ENCODE results near the gene TOM1L1.
A peak's percentile ranks its signal among the peaks of the same experiment; 100 is the strongest.

TOM1L1 gene, protein sequence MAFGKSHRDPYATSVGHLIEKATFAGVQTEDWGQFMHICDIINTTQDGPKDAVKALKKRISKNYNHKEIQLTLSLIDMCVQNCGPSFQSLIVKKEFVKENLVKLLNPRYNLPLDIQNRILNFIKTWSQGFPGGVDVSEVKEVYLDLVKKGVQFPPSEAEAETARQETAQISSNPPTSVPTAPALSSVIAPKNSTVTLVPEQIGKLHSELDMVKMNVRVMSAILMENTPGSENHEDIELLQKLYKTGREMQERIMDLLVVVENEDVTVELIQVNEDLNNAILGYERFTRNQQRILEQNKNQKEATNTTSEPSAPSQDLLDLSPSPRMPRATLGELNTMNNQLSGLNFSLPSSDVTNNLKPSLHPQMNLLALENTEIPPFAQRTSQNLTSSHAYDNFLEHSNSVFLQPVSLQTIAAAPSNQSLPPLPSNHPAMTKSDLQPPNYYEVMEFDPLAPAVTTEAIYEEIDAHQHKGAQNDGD

DNA sequence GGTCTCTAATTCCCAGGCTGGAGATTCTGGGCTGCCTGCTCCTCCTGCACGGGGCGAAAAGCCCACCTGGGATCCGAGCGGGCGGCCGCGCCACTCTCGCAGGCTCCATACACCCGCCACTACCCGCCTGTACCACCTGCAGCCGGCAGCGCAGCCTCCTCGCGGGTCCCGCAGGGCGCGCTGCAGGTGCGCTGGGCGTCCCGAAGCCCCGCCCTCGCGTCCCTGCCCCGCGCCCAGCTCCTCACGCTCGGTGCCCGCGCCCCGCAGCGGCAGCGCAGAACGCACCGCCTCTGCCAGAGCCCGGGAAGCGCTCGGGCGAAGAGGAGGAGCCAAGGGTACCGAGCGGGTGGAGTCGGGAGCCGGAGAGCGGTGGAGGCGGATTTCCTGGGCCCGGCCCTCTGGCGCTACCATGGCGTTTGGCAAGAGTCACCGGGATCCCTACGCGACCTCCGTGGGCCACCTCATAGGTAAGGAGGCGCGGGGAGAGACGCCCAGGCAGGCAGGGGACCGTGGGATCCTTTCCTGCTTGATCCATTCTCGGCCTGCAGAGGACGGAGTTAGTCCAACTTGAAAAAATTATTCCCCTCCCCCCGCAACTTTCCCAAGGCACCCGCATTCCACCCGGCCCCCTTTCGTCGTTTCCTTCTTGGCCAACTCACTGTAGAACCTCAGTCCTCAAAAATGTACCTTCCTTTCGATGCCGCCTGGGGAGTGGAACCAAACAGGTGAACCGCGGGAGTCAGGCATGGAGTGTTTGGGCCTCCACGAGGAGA, at the start of gene TOM1L1:
TSS of gene TOM1L1 (plus strand) at position 396 of the 773 bp plus-strand sequence. CDS start at position 410, 14 bp downstream.
- DNase-seq (ENCODE audit: low read depth, low spot score), result peak; percentile 87

DNA sequence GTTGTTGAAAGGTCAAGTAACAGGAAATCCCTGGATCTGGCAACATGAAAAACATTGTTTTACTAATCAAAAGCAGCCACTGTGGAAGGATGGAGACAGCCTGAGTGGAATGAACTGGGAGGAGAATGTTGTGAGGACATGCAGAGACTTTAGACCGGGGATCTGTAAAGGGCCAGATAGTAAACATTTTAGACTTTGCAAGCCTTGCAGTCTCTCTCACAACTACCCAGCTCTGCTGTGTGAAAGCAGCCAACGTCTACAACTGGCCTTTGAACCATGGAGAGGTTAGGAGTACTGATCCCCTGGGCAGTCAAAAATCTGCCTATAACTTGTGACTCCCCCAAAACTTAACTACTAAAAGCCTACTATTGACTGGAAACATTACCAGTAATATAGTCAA, 41.5 kb upstream of the TOM1L1 start:
- DNase-seq (ENCODE audit: low read depth, low spot score), result no peak

DNA sequence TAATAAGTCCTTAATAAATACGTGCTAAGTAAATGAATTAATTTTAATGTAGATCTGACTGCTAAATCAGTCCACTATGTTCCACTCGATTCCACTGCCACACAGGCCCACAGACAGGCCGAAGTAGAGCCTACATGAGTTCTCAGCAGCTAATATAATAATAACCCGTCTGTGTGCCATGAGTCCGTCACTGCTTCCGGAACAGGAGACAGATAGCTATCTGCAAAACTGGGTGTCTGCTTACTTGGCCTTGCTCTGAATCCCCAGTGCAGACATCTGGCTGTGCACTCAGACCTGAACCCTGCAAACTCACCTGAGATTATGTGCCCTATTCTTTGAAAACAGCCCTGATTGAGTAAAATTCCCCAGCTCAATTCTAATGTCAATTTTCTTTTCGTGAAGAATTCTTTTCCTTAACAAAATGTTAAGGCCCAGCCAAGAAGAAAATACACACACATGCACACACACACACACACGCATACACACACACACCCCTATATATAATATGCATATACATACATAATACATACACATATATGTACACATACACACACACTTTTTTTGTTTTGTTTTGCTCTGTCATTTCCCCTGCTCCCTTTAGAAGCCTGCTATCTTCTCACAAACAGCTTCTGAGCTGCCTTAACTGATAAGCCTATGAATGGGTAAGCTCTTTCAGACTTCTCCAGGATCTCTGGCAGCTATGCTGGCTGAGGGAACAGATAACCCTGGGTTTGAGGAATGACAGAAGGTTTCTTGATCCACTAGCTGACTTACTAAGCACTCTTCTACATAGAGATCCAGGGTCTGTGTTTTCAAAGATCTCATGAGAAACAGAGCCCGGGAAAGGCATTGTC, 39.8 kb upstream of the TOM1L1 start:
- peak; percentile 39 for DNase-seq (ENCODE audit: low read depth, low spot score)

DNA sequence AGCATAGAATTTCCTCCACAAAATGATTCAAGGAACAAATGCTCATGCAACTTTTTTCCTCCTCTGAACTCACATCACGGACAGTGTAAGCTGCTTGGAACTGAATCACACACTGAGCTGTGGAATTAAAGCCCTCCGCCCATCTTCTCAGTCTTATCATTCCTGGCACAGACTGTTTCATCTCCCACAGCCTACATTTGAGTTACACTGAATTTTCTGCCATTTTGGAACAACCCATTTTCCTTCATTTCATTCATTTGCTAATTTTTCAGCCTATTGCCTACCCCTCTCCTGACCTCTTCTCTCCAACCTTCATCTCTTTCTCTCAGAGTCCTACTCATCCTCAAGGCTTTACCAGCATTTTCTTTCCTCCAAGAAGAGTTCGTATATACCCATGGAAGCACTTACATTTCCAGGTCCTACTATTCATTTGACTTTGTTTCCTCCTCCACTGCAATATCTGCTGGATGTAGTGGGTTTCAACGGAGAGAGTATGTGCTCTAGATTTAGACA, 39.1 kb upstream of the TOM1L1 start:
- no peak for DNase-seq (ENCODE audit: low read depth, low spot score)

DNA sequence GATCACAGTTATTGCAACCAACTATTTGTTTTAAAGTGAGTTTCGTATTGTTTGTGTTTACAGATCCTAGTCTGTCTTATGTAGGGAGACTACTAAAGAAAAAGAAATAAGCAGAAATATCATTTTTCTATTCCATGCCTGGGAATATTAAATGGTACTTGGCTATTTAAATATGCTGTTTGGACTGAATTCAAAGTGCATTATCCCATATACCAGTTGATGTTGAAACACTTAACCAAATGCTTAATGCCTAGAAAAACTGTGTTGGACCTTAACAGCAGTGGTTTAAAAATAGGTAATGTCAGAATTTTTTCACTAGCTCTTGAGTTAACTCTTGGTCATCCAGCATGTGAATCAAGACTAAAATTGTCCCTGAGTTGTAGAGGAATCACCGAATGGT, 37.5 kb upstream of the TOM1L1 start:
- no peak for DNase-seq (ENCODE audit: low read depth, low spot score)

DNA sequence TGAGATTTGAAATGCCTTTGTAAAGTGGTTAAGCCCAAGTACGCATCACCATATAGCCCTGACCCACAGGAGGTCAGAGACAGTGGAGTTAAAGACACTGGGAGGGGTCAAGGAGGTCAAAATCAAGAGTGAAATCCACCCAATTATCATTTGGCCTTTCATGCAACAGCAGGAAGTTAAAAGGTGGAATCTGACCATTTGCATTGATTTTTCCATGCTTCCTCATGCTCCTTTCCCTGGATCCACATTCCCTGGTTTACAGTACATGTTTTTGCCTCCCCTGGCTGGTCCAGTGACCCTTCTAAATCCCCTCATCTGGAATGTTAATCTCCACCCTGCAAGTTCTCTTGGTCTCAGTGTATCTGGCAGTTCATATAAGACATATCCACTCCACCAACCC, 36.6 kb upstream of the TOM1L1 start:
- DNase-seq (ENCODE audit: low read depth, low spot score), result peak; percentile 21

DNA sequence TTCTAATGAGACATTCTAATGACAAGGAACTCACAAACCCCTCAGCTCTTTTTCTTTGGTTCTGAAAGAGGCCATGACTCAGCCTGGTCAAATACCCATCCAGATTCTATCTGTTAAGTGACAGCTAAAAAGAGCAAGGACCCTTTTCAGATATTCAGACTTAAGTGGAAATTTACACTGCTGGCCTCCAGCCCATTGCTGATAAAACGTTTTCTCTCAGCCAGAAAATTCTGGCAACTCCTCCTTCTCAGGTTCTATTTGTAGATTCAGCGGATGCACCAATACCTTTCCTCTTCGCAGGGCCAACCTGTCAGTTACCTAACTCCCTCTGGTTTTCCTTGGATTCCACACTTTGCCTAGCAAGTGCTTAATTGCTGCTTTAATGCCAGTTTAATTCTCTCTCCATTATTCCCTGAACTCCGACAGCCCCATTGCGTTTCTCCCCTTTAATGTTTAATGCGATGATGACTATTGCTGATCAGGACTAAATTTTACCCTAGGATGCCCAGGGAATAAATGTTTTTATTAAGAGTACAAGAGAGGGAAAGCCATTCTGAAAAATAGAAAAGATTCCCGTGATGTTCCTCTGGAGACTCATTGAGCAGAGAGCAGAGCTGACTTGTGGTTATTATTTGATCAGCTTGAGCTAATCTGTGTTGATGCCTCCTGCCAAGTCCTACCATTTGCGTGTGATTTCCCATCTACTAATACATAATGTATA, 35.9 kb upstream of the TOM1L1 start:
- DNase-seq (ENCODE audit: low read depth, low spot score), result peak; percentile 14

DNA sequence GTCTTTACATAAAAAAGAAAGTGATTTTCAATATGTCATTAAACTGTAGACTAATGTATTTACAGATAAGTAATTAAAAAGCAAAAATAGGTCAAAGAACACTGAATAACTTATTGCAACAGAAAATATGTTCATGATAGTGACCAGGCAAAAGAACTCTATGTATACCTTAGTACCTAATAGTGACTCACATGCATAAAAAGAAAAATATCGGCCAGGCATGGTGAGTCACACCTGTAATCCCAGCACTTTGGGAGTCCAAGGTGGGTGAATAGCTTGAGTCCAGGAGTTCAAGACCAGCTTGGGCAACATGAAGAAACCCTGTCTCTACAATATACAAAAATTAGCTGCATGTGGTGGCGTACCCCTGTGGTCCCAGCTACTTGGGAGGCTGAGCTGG, 33.0 kb upstream of the TOM1L1 start:
- DNase-seq (ENCODE audit: low read depth, low spot score), result no peak

DNA sequence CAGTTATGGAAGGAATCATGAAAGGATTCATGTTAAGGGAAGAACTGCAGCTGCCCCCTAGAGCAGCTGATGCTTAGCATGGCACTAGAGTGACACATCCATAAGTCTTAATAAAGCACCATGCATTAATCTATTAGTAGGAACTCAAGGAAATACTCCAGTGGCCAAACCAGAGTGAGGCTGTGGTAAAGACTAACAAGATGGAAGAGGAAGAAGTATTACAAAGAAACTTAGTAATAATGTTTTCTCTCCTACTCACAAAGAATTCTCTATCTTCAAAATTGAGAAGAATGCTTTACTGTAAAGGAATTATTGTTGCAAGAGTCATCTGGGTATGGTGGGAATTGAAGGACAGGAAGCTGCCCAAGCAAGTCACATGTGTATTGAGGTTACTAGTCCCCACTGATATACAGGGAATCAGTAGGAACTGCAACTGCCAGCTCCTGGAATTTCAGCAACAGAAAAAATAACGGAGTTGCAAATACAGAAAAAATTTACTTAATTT, 29.9 kb upstream of the TOM1L1 start:
- no peak for DNase-seq (ENCODE audit: low read depth, low spot score)

DNA sequence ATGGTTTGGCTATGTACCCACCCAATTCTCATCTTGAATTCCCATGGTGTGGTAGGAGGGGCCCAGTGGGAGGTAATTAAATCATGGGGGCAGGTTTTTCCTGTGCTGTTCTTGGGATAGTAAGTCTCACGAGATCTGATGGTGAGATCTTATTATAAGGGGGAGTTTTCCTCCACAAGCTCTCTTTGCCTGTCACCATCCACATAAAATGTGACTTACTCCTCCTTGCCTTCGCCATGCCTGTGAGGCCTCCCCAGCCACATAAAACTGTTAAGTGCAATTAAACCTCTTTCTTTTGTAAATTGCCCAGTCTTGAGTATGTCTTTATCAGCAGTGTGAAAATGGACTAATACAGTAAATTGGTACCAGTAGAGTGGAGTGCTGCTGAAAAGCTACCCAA, 24.7 kb upstream of the TOM1L1 start:
- peak; percentile 11 for DNase-seq (ENCODE audit: low read depth, low spot score)

DNA sequence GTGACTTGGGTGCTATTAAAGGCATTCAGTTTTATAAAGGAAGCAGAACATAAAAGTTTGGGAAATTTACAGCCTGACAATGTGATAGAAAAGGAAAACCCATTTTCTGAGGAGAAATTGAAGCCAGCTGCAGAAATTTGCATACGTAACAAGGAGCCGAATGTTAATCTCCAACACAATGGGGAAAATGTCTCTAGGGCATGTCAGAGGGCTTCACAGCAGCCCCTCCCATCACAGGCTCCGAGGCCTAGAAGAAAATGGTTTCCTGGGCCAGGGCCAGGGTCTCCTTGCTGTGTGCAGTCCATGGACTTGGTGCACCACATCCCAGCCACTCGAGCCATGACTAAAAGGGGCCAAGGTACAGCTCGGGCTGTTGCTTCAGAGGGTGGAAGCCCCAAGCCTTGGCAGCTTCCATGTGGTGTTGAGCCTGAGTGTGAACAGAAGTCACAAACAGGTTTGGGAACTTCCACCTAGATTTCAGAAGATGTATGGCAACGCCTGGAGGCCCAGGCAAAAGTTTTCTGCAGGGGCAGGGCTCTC, 23.9 kb upstream of the TOM1L1 start:
- DNase-seq (ENCODE audit: low read depth, low spot score), result peak; percentile 74

DNA sequence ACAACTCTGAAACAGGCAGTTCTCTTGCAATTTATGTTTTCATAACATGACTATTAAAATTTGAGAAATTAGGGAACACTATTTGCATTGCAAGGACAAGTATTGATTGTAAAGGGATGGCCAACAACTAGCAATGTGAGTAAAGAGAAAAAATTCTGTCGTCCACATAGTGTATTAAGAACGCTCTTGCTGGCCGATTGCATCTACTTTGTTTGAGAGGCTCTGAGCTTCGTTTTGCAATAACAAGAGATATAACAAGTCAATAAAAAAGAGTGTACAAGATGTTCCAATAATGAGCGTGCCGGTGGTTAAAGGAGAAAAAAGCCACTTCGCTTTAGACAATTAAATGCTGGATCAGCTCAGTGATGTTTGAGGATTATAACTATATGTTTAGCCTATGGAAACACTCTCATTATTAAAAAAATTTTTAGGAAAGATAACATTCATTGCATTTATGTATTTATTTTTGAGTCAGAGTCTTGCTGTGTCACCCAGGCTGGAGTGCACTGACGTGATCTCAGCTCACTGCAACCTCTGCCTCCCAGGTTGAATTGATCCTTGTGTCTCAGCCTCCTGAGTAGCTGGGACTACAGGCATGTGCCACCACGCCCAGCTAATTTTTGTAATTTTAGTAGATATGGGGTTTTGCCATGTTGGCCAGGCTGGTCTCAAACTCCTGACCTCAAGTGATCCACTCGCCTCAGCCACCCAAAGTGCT, 19.2 kb upstream of the TOM1L1 start:
- DNase-seq (ENCODE audit: low read depth, low spot score), result no peak

DNA sequence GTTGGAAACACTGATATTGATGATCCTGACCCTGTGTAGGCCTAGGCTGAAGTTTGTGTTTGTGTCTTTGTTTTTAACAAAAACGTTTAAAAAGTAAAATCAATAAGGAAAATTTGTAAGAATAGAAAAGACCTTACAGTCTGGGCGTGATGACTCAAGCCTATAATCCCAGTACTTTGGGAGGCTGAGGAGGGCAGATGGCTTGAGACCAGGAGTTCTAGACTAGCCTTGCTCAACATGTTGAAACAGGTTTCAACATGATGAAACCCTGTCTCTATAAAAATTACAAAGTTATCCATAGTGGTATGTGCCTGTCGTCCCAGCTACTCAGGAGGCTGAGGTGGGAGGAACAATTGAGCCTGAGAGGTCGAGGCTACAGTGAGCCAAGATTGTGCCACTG, 18.3 kb upstream of the TOM1L1 start:
- DNase-seq (ENCODE audit: low read depth, low spot score), result no peak

DNA sequence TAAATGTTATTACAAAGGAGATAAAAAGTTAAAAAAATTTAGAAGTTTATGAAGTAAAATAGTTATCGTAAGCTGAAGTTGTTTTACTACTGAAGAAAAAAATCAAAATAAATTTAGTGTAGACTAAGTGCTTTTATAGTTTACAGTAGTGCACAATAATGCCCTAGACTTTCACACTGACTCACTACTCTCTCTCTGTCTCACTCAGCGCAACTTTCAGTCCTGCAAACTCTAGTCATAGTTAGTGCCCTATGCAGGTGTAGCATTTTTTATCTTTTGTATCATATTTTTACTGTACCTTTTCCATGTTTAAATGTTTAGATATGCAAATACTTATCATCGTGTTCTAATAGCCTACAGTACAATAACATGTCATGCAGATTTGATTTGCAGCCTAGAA, 17.7 kb upstream of the TOM1L1 start:
- DNase-seq (ENCODE audit: low read depth, low spot score), result no peak

DNA sequence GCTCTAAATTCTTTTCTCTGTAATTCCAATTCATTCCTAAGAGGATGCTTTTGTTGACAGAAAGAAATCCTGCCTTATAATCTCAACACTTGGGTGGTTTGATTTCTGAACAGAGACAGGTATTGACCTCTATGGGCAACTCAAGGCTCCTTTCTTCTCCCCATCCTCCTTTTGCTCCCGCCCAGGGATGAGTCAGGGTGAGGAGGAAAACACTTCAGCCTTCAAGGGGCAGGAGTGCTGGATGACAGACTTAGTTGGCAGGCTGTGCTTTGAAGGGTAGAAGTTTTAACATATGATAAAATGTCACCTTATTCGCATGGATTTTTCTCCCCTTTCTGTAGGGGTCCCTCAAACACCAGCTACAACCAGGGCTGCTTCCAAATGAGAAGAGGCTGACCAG, 16.7 kb upstream of the TOM1L1 start:
- no peak for DNase-seq (ENCODE audit: low read depth, low spot score)

DNA sequence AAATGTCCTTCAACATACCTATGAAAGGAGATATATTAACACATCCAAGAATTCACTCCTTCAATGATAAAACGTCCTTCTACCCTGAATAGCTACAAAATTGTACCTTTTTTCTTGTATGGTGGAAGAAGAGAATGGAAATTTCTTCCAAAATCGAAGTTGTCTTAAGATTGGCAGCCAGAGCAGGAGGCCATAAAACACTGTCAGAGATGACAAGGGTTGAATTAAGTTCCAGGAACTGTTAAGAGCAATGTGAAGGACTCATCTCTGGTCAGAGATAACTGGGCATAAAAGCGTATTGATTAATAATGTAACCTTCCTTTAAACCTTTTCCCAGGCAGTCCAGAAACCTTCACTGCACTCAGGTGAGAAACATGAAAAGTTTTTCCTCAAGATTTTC, 12.9 kb upstream of the TOM1L1 start:
- no peak for DNase-seq (ENCODE audit: low read depth, low spot score)

DNA sequence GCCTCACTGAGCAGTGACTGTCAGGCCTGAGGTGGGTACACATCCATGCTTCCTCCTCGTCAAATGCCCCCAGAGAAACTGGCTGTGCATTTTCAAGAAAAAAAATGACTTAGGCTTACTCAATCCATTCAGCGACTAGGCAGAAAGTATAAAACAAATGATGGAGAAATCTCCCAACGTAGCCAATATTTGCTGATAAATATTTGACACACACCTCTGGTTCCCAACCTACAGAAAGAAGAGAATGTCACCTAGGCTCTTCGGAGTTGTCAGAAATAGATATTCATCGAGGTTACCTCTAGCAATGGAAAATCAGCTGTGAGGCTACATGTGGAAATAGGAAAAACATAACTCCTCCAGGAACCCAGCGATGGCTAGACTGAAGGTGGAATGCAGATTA, 12.4 kb upstream of the TOM1L1 start:
- no peak for DNase-seq (ENCODE audit: low read depth, low spot score)

DNA sequence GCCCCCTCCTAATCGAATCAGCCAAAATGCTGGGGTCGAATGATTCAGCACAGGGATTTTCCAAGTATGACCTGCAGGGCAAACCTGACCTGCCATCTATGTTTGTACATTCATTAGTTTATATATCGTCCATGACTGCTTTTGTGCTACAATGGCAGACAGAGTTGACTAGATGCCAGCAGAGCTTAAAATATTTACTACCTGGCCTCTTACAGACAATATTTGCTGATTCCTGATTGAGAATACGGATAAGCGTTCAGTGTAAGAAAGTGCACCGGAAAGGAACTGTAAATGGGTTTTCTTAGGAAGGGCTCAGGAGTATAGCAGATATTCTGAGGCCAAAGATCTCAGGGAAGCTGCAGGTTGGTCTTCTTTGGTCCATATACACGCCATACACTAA, 11.7 kb upstream of the TOM1L1 start:
- DNase-seq (ENCODE audit: low read depth, low spot score), result no peak

DNA sequence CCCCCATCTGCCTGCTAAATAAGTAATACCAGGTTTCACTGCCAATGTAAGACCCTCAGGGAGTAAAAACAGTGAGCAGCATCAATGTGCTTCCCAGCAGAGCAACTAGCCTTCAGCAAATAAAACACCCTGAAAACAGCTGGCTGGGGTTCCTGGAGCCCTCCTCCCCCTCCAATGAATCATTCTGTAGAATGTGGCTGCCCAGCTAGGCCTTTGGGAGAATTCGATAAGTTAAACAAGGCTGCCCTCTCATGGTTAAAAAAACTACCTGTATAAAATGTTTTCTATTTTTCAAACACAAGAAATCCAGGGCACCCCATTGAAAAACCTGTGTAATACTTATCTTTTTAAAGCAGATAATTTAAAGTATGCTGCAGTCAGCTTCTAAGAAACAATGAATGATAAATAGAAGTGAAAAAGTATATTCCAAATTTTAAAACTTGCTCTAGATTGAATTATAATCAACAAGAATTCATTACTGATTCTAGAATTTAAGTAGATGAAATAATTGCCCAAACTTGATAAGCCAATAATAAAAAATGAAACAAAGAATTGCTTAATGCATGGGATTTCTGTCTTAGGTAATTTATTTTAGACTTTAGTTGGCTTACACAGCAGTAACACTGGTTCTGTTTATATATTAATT, 9.4 kb upstream of the TOM1L1 start:
- DNase-seq (ENCODE audit: low read depth, low spot score), result peak; percentile 65
